ENCODE measurements around the gene TTC19. TPM values are rescaled to one million over a fixed set of nuclear protein-coding genes. Genes with fewer than 3 reads are reported as not detected.

TTC19 gene
- total RNA-seq, 2 experiments from 2014 or later, result 57.8 to 66.7 TPM

GRCh38 chr17:16075949-16076348 is 76.3 kb downstream of the TTC19 start:
- CTCF ChIA-PET, result no interaction called here
- intact Hi-C loops (cut with DNase I, micrococcal nuclease), result no loop called here
- Histone ChIP-seq H3K27ac (ENCODE audit: low read depth in 1 of 2, low read length in 2 of 2) (no peak overlapping the region), H3K27me3 (ENCODE audit: control insufficient read depth in 1 of 2, insufficient read depth in 2 of 2, low read length in 2 of 2) (no peaks in the 10 kb centered on the region), H3K4me3 (ENCODE audit: low read length) (no peak overlapping the region), H3K36me3 (ENCODE audit: insufficient read depth, low read length) (peaks cover 81% of the 10 kb centered on the region), H3K4me1 (ENCODE audit: insufficient read depth, low read length) (no peaks in the 10 kb centered on the region), H3K9me3 (ENCODE audit: control insufficient read depth in 1 of 2, insufficient read depth in 1 of 2, low read length in 2 of 2) (no peaks in the 10 kb centered on the region)
- H3K27me3 Mint-ChIP-seq, result no peaks in the 10 kb centered on the region
- H3K9me3 Mint-ChIP-seq, result no peaks in the 10 kb centered on the region
- POLR2A ChIA-PET, result no interaction called here
- H3K36me3 Mint-ChIP-seq (ENCODE audit: low read depth), result peaks cover 88% of the 10 kb centered on the region
- no peaks in the 10 kb centered on the region for H3K4me1 Mint-ChIP-seq (ENCODE audit: low read depth)
- no peak for ATAC-seq (ENCODE audit: poor library complexity)
- no peak for TF ChIP-seq CTCF (IDR thresholded peaks at IDR 0.05)
- H3K27ac Mint-ChIP-seq, result no peak overlapping the region
- no peak for DNase-seq
- H3K4me3 Mint-ChIP-seq, result no peak overlapping the region

Other genes starting within 250 kb of the TTC19 start
- not detected for gene ADORA2B, start 54.7 kb upstream of the TTC19 start, total RNA-seq
- 10 to 100 TPM; 11.3 to 13.0 TPM for gene ZSWIM7, start 120 bp upstream of the TTC19 start, total RNA-seq
- 100 to 1,000 TPM; 118 TPM for gene NCOR1, start 215.7 kb downstream of the TTC19 start, total RNA-seq
- gene PIGL, start 217.4 kb downstream of the TTC19 start, total RNA-seq, result 10 to 100 TPM; 48.4 to 49.0 TPM

Data from CD4-positive, alpha-beta T cell (primary cell).